Neural cell (in vitro differentiated cells): ENCODE results near the gene SH3PXD2A. TPM values are rescaled to one million over a fixed set of nuclear protein-coding genes. Genes with fewer than 3 reads are reported as not detected.

ENCODE experiments used
- H2AFZ ChIP-seq: fragments of 200-600, 300-800 bp; sonication (generic), shearing (Covaris generic); 2 replicates; pipeline ENCODE4 v1.6.0; 2014; ENCODE audit warnings: low read depth, mild to moderate bottlenecking, antibody characterized with exemption, low read length, moderate library complexity
- H3F3A ChIP-seq: fragments of 200-600 bp; shearing (Covaris generic); 2 replicates; pipeline ENCODE4 v1.6.1; 2016; ENCODE audit warnings: mild to moderate bottlenecking, moderate library complexity, mixed read lengths, antibody characterized with exemption, low read length; ENCODE audit not compliant: insufficient read depth, poor library complexity, severe bottlenecking
- H3K27ac ChIP-seq: fragments of 200-600, 300-800 bp; sonication (generic), shearing (Covaris generic); 2 replicates; pipeline ENCODE4 v1.5.1; 2014; ENCODE audit warnings: mild to moderate bottlenecking, low read length, moderate library complexity
- H3K27me3 ChIP-seq: fragments of 300-800, 200-600 bp; sonication (generic), shearing (Covaris generic); 2 replicates; pipeline ENCODE4 v1.6.0; 2014; ENCODE audit warnings: mild to moderate bottlenecking, low read depth, low read length, moderate library complexity; ENCODE audit not compliant: insufficient read depth
- H3K36me3 ChIP-seq: fragments of 300-800, 200-600 bp; sonication (generic), shearing (Covaris generic); 2 replicates; pipeline ENCODE4 v1.5.1; 2014; ENCODE audit warnings: mild to moderate bottlenecking, antibody characterized with exemption, low read length, moderate library complexity; ENCODE audit not compliant: insufficient read depth
- H3K4me2 ChIP-seq: fragments of 300-800, 200-600 bp; sonication (generic), shearing (Covaris generic); 2 replicates; pipeline ENCODE4 v1.6.0; 2014; ENCODE audit warnings: mild to moderate bottlenecking, low read length
- H3K4me3 ChIP-seq: fragments of 300-800, 200-600 bp; sonication (generic), shearing (Covaris generic); 2 replicates; pipeline ENCODE4 v1.5.1; 2014; ENCODE audit warnings: mild to moderate bottlenecking, low read length, moderate library complexity
- H3K79me2 ChIP-seq: fragments of 200-600 bp; shearing (Covaris generic); replicated peaks from 2 replicates; pipeline ENCODE4 v1.6.0; 2014; ENCODE audit warnings: mild to moderate bottlenecking, low read length, moderate library complexity; ENCODE audit not compliant: insufficient read depth
- H3K9ac ChIP-seq: fragments of 300-800, 200-600 bp; sonication (generic), shearing (Covaris generic); 2 replicates; pipeline ENCODE4 v1.6.1; 2016; ENCODE audit warnings: mild to moderate bottlenecking, low read length, mixed read lengths
- H3K9me2 ChIP-seq: fragments of 200-600 bp; shearing (Covaris generic); 2 replicates; pipeline ENCODE4 v1.6.1; 2016; ENCODE audit warnings: mild to moderate bottlenecking, low read length, mixed read lengths; ENCODE audit not compliant: insufficient read depth
- H3K9me3 ChIP-seq: fragments of 200-600, 300-800 bp; sonication (generic), shearing (Covaris generic); 2 replicates; pipeline ENCODE4 v1.6.1; 2016; ENCODE audit warnings: mild to moderate bottlenecking, mixed run types, low read length, moderate library complexity, mixed read lengths
- H4K20me1 ChIP-seq: fragments of 200-600 bp; shearing (Covaris generic); 2 replicates; pipeline ENCODE4 v1.6.1; 2016; ENCODE audit warnings: mild to moderate bottlenecking, mixed run types; ENCODE audit not compliant: insufficient read depth
- EP300 ChIP-seq: fragments of 450-650 bp; conservative IDR thresholded peaks from 2 replicates; pipeline ENCODE4 v1.6.1; 2014; ENCODE audit warnings: antibody characterized with exemption, mild to moderate bottlenecking, moderate library complexity; ENCODE audit not compliant: poor library complexity, severe bottlenecking
- EZH2 ChIP-seq: fragments of 200-600, 300-800 bp; shearing (Covaris generic), sonication (generic); IDR thresholded peaks from 2 replicates; pipeline ENCODE4 v1.6.1; 2014; ENCODE audit warnings: antibody characterized with exemption, low read length, borderline replicate concordance, mild to moderate bottlenecking; ENCODE audit not compliant: insufficient read depth, poor library complexity, severe bottlenecking
- MXI1 ChIP-seq: fragments of 450-650 bp; conservative IDR thresholded peaks from 2 replicates; pipeline ENCODE4 v1.6.1; 2014; ENCODE audit warnings: antibody characterized with exemption, mild to moderate bottlenecking; ENCODE audit not compliant: poor library complexity, severe bottlenecking
- POLR2AphosphoS5 ChIP-seq: IDR thresholded peaks from 2 replicates; pipeline ENCODE4 v1.6.1; 2012
- RAD21 ChIP-seq: fragments of 450-650 bp; conservative IDR thresholded peaks from 2 replicates; pipeline ENCODE4 v1.6.1; 2014; ENCODE audit warnings: antibody characterized with exemption, mild to moderate bottlenecking, moderate library complexity
- REST ChIP-seq: IDR thresholded peaks from 2 replicates; pipeline ENCODE4 v1.6.1; 2012; ENCODE audit warnings: borderline replicate concordance
- SMC3 ChIP-seq: fragments of 450-650 bp; conservative IDR thresholded peaks from 2 replicates; pipeline ENCODE4 v1.6.1; 2014; ENCODE audit warnings: antibody characterized with exemption, mild to moderate bottlenecking, moderate library complexity; ENCODE audit not compliant: poor library complexity
- TAF1 ChIP-seq: IDR thresholded peaks from 2 replicates; pipeline ENCODE4 v1.6.1; 2012; ENCODE audit warnings: low read depth
- polyA plus RNA-seq: library from polyadenylated mRNA; depleted of rRNA; stranded (reverse); fragments of >200 nt; gene quantifications from 2 replicates; pipeline ENCODE4 v1.2.3, GENCODE V29; 2014
- TF ChIP-seq, protein P1 (sequence below): fragments of 450-650 bp; IDR thresholded peaks from 2 replicates; pipeline ENCODE4 v1.5.1; 2014; ENCODE audit warnings: antibody characterized with exemption, mild to moderate bottlenecking, moderate library complexity; ENCODE audit not compliant: poor library complexity, severe bottlenecking

Gene SH3PXD2A
- polyA plus RNA-seq, 1 donor from 2014 or later: 5.2 TPM

GRCh38 chr10:103842605-103843004, 12.8 kb downstream of the SH3PXD2A start:
- Histone ChIP-seq H3F3A (no peaks in the 10 kb centered on the region), H2AFZ (no peak overlapping the region), H3K9me2 (no peaks in the 10 kb centered on the region), H3K4me3 (no peak overlapping the region), H3K4me2 (no peak overlapping the region), H3K9ac (no peak overlapping the region), H3K79me2 (no peaks in the 10 kb centered on the region), H3K27ac (no peak overlapping the region), H3K27me3 (no peaks in the 10 kb centered on the region), H4K20me1 (no peaks in the 10 kb centered on the region), H3K9me3 (no peaks in the 10 kb centered on the region), H3K36me3 (no peaks in the 10 kb centered on the region)
- TF ChIP-seq RAD21 (no peak), SMC3 (no peak), POLR2AphosphoS5 (no peak), EP300 (no peak), MXI1 (no peak), TAF1 (no peak), REST (no peak), EZH2 (no peak)
- TF ChIP-seq, protein P1, sequence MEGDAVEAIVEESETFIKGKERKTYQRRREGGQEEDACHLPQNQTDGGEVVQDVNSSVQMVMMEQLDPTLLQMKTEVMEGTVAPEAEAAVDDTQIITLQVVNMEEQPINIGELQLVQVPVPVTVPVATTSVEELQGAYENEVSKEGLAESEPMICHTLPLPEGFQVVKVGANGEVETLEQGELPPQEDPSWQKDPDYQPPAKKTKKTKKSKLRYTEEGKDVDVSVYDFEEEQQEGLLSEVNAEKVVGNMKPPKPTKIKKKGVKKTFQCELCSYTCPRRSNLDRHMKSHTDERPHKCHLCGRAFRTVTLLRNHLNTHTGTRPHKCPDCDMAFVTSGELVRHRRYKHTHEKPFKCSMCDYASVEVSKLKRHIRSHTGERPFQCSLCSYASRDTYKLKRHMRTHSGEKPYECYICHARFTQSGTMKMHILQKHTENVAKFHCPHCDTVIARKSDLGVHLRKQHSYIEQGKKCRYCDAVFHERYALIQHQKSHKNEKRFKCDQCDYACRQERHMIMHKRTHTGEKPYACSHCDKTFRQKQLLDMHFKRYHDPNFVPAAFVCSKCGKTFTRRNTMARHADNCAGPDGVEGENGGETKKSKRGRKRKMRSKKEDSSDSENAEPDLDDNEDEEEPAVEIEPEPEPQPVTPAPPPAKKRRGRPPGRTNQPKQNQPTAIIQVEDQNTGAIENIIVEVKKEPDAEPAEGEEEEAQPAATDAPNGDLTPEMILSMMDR: no peak

DNA sequence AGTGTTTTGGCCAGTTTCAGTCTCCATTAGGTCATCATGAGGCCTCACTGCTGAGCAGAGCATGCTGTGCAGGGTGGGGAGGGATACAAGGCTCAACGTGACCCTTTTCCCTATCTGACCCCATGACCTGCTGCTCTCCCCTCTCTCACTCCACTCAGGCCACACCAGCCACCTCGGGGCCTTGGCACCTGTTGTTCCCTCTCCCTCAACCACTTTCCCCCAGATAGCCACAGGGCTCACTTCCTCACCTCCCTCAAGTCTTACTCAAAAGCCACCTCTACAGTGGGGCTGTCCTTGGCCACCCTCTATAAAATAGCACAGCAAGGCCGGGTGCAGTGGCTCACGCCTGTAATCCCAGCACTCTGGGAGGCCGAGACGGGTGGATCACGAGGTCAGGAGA, 13.9 kb downstream of the SH3PXD2A start:
- no peaks in the 10 kb centered on the region for H3K27me3 ChIP-seq
- no peaks in the 10 kb centered on the region for H3K79me2 ChIP-seq
- H4K20me1 ChIP-seq: no peaks in the 10 kb centered on the region

More for the DNA sequence above, 13.9 kb downstream of the SH3PXD2A start:
- no peak for TF ChIP-seq POLR2AphosphoS5
- TF ChIP-seq EZH2: no peak
- no peak for TF ChIP-seq EP300
- TF ChIP-seq REST: no peak
- TF ChIP-seq SMC3: no peak
- no peak for TF ChIP-seq RAD21
- no peak for TF ChIP-seq TAF1
- H3K9me2 ChIP-seq: no peaks in the 10 kb centered on the region
- H2AFZ ChIP-seq: no peak overlapping the region
- no peak overlapping the region for H3K4me2 ChIP-seq
- H3K27ac ChIP-seq: no peak overlapping the region
- no peak overlapping the region for H3K4me3 ChIP-seq
- no peaks in the 10 kb centered on the region for H3K9me3 ChIP-seq
- no peak overlapping the region for H3K9ac ChIP-seq
- no peaks in the 10 kb centered on the region for H3K36me3 ChIP-seq
- H3F3A ChIP-seq: no peaks in the 10 kb centered on the region
